GM19025 (cell line): ENCODE results near the gene GPR78.

Experiments
- ATAC-seq: cut with Tn5 transposase; IDR thresholded peaks from one replicate; pipeline ENCODE4 v1.9.1; 2021; ENCODE audit warnings: mild to moderate bottlenecking, low read depth, moderate library complexity; ENCODE audit not compliant: unreplicated experiment

GPR78 gene

GRCh38 chr4:8580321-8581093 lies at the start of gene GPR78:
GPR78 (plus strand) TSS chr4:8580392; CDS start chr4:8580983, 591 bp downstream.
- no peak for ATAC-seq

GRCh38 chr4:8532245-8532781 lies 47.9 kb upstream of the GPR78 start:
- ATAC-seq: no peak

- ATAC-seq: no peak
These were observed 46.8 kb upstream of the GPR78 start for GRCh38 chr4:8533274-8533865.

- peak; percentile 94 for ATAC-seq
These were observed 46.1 kb upstream of the GPR78 start for GRCh38 chr4:8534129-8534528.

GRCh38 chr4:8534611-8535010 lies 45.6 kb upstream of the GPR78 start:
- ATAC-seq: no peak

GRCh38 chr4:8536467-8536866 lies 43.7 kb upstream of the GPR78 start:
- ATAC-seq: no peak

GRCh38 chr4:8537041-8537461 lies 43.1 kb upstream of the GPR78 start:
- ATAC-seq: no peak

GRCh38 chr4:8538076-8538702 lies 42.0 kb upstream of the GPR78 start:
- no peak for ATAC-seq

- ATAC-seq: no peak
These were observed 41.3 kb upstream of the GPR78 start for GRCh38 chr4:8538703-8539567.

- peak; percentile 43 for ATAC-seq
These were observed 40.5 kb upstream of the GPR78 start for GRCh38 chr4:8539661-8540060.

GRCh38 chr4:8540072-8540471 lies 40.1 kb upstream of the GPR78 start:
- ATAC-seq: peak; percentile 59

- ATAC-seq: no peak
These were observed 39.6 kb upstream of the GPR78 start for GRCh38 chr4:8540586-8540985.

- ATAC-seq: no peak
These were observed 39.2 kb upstream of the GPR78 start for GRCh38 chr4:8540991-8541390.

- ATAC-seq: no peak
These were observed 38.0 kb upstream of the GPR78 start for GRCh38 chr4:8541981-8542715.

- ATAC-seq: no peak
These were observed 37.2 kb upstream of the GPR78 start for GRCh38 chr4:8542776-8543525.

GRCh38 chr4:8543623-8544022 lies 36.6 kb upstream of the GPR78 start:
- no peak for ATAC-seq

GRCh38 chr4:8544282-8544681 lies 35.9 kb upstream of the GPR78 start:
- ATAC-seq: no peak

GRCh38 chr4:8544741-8545438 lies 35.3 kb upstream of the GPR78 start:
- ATAC-seq: no peak

GRCh38 chr4:8545439-8545765 lies 34.8 kb upstream of the GPR78 start:
- no peak for ATAC-seq
